GM23338 (cell line): ENCODE data around the gene MLLT10.

Experiments
- CTCF ChIP-seq, 2 experiments: fragments of 200-600 bp in 1 of 2; sonication (generic) in 1 of 2; conservative IDR thresholded peaks; 2 replicates each; pipeline versions ENCODE4 v1.5.1 to v1.6.1; 2016 to 2017; ENCODE audit warnings: antibody characterized with exemption in 2 of 2, low read depth in 2 of 2, mild to moderate bottlenecking in 2 of 2, moderate library complexity in 1 of 2
- EZH2 ChIP-seq: fragments of 200-600 bp; sonication (generic); IDR thresholded peaks from one replicate; pipeline ENCODE4 v1.8.0; 2017; ENCODE audit warnings: antibody characterized with exemption, mild to moderate bottlenecking, low read depth; ENCODE audit not compliant: unreplicated experiment
- EZH2phosphoT487 ChIP-seq: fragments of 200-600 bp; sonication (generic); IDR thresholded peaks from one replicate; pipeline ENCODE4 v1.8.1; 2018; ENCODE audit warnings: antibody characterized with exemption; ENCODE audit not compliant: unreplicated experiment
- POLR2AphosphoS5 ChIP-seq: IDR thresholded peaks from 2 replicates; pipeline ENCODE4 v1.6.1; 2016; ENCODE audit warnings: antibody characterized with exemption, low read depth
- REST ChIP-seq: IDR thresholded peaks from one replicate; pipeline ENCODE4 v1.6.1; 2018; ENCODE audit warnings: antibody characterized with exemption; ENCODE audit not compliant: unreplicated experiment

DNA sequence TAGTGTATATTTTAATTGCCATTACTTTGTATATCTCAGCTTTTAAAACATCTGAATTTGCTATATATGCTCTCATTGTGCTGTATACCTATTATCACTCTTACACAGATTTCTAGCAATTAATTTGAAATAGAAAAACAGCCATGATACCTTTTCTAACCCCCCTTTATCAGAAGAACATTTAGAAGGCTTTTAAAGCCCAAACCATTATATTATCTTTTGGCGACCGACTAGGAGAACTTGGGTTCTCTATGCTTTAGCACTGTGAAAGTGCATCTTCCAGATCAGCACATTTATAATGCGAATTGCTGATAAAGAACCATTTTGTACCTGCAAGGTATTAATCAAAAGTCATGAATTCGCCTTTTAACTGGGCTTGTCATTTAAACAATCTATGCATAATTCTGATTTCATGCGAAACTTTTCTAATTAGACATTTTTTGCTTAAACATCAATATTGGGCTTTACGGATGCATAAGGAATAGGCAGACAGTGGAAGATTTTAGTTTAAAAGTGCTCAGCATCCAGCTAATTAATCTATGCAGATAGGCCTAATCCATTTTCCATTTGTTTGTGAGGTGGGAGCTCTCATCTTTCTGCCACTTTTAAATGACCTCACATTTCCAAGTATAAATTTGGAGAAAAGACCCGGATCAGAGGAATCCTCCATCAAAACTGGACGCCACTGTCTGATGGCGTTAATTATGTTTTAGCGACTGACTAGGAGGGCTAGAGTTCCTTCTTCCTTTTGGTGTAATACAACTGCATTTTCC is 1.2 kb upstream of the MLLT10 start:
- TF ChIP-seq CTCF (conservative IDR thresholded peaks at IDR 0.05; ENCODE audit: low read depth in 2 of 2) (no peak), POLR2AphosphoS5 (no peak), EZH2 (no peak), REST (no peak), EZH2phosphoT487 (no peak)
